HG02610 (cell line): Measurements from ENCODE around the gene GPX6.
"Not testable (repeated sequence)": the region's sequence is repeated elsewhere in the genome, so short reads cannot be mapped to it uniquely, and the experiment has no call there.

Experiments used
- ATAC-seq: cut with Tn5 transposase; IDR thresholded peaks from one replicate; pipeline ENCODE4 v1.9.1; 2021; ENCODE audit warnings: mild to moderate bottlenecking, moderate library complexity; ENCODE audit not compliant: unreplicated experiment

GPX6 gene

GRCh38 chr6:28525496-28526039, 10.0 kb upstream of the GPX6 start, which contains the start of gene GPX5:
Gene GPX5 (plus strand): TSS chr6:28525881. CDS start chr6:28526014, 133 bp downstream.
- ATAC-seq: no peak

GRCh38 chr6:28523241-28523622, 7.6 kb upstream of the GPX6 start:
- ATAC-seq: no peak

DNA sequence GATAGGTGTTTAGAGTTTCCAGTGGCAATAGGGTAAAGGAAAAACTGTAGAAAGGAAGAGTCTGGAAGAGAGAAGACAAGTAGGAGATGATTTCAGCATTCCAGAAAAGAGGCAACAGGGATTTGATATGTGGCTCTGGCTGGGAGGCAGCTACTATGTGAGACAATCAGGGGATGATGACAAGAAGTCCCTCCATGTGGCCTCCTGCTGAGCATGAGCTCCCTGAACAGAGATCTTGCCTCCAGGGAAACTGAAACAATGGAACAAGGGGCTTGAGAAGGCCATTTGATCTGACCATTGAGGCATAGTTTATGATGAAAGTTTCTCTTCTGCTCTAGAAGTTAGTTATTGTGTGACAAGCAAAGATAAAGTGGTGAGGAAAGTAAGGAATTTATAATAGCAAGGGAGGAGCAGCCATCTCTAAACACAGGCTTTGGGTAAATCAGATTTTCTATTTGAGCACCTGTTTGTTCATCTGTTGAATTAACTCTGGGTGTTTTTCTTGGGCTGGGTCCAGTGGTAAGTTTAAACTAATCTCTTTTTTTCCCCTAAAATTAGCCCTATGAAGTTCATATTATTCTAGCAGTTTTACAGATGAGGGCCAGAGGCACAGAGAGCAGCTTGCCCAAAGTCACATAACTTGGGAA, 7.1 kb upstream of the GPX6 start:
- ATAC-seq: no peak

DNA sequence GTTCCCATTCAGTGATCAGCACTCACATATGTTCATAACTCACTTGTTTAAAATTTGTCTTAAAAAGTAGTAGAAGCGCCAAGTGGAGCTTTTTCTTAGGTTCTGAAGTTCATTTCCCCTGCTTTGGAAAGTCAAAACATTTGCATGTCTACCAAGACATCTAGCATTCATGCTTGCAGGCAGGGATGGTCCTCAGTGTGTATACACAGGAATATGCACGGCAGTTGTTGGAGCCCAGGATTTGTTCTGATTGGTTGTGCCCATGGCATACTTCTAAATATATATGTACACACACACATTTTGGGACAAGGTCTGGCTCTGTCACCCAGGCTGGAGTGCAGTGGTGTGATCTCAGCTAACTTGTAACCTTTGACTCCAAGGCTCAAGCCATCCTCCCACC, 2.4 kb upstream of the GPX6 start:
- no peak for ATAC-seq

DNA sequence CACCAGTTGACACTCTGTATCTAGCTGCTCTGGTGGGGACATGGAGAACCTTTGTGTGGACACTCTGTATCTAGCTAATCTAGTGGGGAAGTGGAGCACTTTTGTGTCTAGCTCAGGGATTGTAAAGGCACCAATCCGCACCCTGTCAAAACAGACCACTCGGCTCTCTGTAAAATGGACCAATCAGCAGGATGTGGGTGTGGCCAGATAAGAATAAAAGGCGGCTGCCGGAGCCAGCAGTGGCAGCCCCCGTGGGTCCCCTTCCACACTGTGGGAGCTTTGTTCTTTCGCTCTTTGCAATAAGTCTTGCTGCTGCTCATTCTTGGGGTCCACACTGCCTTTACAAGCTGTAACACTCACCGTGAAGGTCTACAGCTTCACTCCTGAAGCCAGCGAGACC, 3.2 kb downstream of the GPX6 start:
- not testable (repeated sequence) for ATAC-seq

GRCh38 chr6:28511628-28512300, 3.8 kb downstream of the GPX6 start:
- no peak for ATAC-seq

DNA sequence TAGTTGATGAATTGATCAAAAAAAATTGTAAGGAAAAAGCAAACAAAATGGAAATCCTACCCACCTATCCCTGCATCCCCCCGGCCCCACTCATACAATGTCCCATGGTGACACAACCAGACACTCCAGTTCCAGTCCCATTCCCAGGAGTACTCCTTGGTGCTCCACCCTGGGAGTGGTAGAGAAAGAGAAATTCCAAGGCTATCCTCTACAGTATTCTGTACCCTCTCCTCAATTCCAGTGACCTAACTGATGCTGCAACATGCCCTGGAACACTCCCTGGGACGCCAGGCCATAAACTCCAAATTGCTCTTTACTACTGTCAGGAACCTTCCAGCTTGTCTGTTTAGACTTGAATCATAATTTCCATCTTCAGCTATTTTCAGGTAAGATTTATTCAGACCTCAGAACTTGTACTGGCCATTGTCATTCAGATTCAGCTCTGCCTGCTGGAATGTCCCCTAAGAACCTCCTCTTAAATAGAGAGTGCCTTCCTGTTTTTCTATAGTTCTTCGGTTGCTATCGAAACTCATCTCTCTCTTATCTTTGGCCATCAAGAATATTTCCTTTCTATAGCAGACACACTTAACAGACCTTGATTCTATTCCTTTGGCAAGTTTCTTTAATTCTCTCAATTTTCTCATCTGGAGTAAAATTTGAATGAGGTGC, 8.7 kb downstream of the GPX6 start:
- ATAC-seq: no peak

GRCh38 chr6:28505733-28506132, 9.9 kb downstream of the GPX6 start:
- no peak for ATAC-seq

DNA sequence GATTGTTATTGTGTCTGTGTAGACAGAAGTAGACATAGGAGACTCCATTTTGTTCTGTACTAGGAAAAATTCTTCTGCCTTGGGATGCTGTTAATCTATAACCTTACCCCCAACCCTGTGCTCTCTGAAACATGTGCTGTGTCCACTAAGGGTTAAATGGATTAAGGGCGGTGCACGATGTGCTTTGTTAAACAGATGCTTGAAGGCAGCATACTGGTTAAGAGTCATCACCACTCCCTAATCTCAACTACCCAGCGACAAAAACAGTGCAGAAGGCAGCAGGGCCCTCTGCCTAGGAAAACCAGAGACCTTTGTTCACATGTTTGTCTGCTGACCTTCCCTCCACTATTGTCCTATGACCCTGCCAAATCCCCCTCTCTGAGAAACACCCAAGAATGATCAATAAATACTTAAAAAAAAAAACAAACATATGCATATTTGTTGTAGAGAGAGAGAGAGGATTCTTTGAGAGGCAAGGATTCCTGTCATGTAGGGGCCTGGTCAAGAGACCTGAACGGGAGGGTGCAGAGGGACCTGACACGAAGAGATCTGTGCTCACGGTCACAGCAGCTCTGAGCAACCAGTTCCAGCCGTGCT, 12.8 kb downstream of the GPX6 start:
- ATAC-seq: not testable (repeated sequence)

DNA sequence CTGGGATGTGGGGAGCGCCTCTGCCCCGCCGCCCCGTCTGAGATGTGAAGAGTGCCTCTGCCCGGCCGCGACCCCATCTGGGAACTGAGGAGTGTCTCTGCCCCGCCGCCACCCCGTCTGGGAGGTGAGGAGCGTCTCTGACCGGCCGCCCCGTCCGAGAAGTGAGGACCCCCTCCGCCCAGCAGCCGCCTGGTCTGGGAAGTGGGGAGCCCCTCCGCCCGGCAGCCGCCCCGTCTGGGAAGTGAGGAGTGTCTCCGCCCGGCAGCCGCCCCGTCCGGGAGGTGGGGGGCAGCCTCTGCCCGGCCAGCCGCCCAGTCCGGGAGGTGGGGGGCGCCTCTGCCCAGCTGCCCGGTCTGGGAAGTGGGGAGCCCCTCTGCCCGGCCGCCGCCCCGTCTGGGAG, 13.5 kb downstream of the GPX6 start:
- ATAC-seq: not testable (repeated sequence)

DNA sequence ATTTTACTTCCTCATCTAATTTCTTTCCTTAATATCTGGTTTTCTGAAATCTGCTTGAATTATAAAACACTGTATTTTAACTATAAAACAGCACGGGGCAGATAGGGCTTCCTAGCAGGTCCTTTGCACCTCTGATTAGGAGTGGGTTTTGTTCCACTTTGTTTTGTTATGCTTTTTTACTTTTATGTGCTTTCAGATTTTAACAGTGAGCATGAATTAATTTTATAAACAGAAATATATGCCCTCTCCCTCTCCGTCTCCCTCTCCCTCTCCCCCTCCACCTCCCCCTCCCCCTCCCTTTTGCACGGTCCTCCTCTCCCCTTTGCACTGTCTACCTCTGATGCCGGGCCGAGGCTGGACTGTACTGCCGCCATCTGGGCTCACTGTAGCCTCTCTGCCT, 14.3 kb downstream of the GPX6 start:
- no peak for ATAC-seq

GRCh38 chr6:28497893-28498292, 17.7 kb downstream of the GPX6 start:
- ATAC-seq: no peak

DNA sequence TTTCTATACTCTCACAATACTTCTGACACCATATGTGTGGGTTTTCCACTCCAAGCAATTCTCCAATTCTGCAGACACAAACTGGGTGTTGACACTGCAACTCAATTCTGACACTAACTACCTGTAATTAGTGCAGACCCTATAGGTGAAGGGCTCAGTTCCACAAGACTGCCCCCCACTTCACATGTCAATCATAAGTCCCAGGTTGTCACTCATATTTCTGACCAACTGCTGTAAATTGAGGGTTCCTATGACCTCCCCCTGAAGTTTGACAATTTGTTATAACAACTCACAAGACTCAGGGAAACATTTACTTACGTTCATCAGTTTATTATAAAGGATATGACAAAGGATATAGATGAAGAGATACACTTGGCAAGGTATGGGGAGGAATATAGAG, 18.3 kb downstream of the GPX6 start:
- no peak for ATAC-seq

GRCh38 chr6:28496099-28496779, 19.4 kb downstream of the GPX6 start:
- no peak for ATAC-seq

GRCh38 chr6:28491984-28492317, 23.6 kb downstream of the GPX6 start:
- no peak for ATAC-seq

- ATAC-seq: no peak
Measured at GRCh38 chr6:28490205-28490890, 25.2 kb downstream of the GPX6 start.

DNA sequence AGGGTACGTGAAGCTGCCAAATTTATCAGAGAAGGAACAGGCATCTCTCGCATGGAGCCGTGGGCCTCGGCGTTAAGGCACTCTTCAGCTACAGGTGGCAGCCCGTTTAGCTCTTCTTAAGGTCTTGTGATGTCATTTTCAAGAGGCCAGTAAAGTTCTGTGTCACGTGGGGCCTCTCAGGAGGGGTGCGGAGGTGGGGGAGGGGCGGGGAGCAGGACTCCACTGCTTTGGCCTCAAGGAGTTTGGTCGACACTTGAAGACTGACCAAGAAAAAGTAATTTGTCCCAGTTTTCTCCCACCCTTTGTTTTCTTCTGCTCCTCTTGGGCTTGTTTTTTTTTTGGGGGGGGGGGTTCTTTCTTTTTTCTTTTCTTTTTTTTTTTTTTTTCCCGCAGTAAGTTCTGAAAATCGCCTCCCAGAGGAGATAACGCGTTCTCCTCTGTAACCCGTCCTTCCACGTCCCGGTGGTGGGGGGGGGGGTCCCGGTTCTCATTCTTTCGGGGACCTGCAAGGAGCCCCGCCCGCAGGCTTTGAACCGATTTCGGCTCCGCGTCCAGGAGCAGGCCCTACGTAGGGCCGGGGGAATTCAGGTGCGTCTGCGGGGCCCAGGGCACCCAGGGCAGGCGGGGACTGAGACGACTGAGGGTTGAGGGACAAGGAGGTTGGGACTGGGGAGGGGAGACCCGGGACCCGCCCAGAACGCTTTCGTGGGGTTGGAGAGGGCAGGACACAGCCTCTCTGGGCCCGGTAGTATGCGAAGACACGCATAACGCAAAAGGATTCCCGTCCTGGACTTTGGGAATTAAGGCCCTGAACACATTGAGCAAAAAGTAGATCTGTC, 26.0 kb downstream of the GPX6 start:
- ATAC-seq: peak; percentile 61

DNA sequence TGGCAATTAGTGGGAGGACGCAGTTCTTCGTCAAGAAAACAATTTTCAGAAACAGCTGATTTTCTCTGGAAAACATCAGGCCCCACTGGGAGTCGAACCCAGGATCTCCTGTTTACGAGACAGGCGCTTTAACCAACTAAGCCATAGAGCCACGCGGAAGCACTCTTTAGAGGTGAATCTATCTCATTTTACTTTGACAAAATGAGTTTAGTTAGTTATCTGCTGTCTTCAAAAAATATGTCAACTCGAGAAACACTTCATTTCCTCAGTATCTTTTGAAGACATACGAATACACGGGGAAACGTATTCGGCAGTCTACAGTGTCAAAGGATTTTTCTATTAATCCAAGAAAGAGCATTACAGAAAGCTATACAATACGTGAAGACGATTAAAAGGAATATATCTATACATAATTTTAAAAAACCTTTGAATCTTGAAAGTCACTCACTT, 26.7 kb downstream of the GPX6 start:
- ATAC-seq: no peak

DNA sequence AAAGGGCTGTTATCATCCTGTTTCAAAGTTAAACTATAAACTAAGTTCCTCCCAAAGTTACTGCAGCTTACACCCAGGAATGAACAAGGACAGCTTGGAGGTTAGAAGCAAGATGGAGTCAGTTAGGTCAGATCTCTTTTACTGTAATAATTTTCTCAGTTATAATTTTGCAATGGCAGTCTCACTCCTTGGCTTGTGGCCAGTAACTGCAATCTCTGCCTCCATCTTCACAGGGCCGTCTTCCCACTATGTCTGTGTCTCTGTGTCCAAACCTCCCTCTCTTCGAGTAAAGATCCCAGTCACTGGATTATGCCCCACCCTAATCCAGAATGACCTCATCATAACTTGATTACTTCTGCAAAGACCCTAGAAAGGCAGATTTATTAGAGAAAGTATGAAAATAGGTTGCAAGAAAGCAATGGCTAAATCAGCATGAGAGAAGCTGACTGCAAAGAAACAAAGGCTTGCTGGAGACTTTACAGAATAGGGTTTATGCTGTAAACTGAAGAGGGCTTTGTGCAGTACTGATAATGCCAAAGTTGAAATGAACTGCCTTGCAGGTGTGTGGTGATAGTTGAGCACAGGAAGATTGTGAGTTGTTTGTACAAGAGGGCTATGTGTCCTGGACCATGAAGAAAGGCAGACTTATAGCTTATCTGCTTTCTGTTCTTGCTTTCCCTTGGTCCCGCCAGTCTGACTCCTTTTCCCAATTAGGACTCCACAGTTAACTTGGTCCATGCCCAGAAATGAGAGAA, 28.4 kb downstream of the GPX6 start:
- ATAC-seq: no peak
